AG04450 (cell line): ENCODE data around the gene PPP1R16B. TPM values are rescaled to one million over a fixed set of nuclear protein-coding genes. Genes with fewer than 3 reads are reported as not detected.

ENCODE experiments used
- CTCF ChIA-PET: fragments of 300-600, 350-600 bp; formaldehyde crosslinking; extraction: SDS; loops from one replicate; lab custom pipeline; 2022; ENCODE audit warnings: antibody characterized with exemption, inconsistent platforms; lab: Charles Lee
- POLR2A ChIA-PET: fragments of 350-600 bp; formaldehyde crosslinking; extraction: SDS; loops from one replicate; lab custom pipeline; 2021; ENCODE audit warnings: antibody characterized with exemption, inconsistent platforms; lab: Yijun Ruan, JAX
- DNase-seq: peaks from one replicate; pipeline ENCODE4 v3.0.0-alpha.2; 2011; ENCODE audit warnings: low read depth, low spot score
- H3K27ac ChIP-seq: one replicate; pipeline ENCODE4 v1.5.1; 2012; ENCODE audit warnings: low read depth, low read length, control low read depth
- H3K27me3 ChIP-seq: one replicate; pipeline ENCODE4 v1.6.0; 2012; ENCODE audit warnings: low read length; ENCODE audit not compliant: control insufficient read depth, insufficient read depth
- H3K4me3 ChIP-seq: 2 replicates; pipeline ENCODE4 v1.5.1; 2011; ENCODE audit warnings: mild to moderate bottlenecking, low read depth, low read length, control low read depth
- H3K9me3 ChIP-seq: 2 replicates; pipeline ENCODE4 v1.5.1; 2012; ENCODE audit warnings: low read length; ENCODE audit not compliant: control insufficient read depth, insufficient read depth
- polyA plus RNA-seq: library from polyadenylated mRNA; depleted of rRNA; stranded (reverse); fragments of >200 nt; gene quantifications from 2 replicates; pipeline ENCODE4 v1.2.3, GENCODE V29; 2011
- TF ChIP-seq, protein P1 (sequence below): IDR thresholded peaks from 2 replicates; pipeline ENCODE4 v1.5.1; 2011; ENCODE audit warnings: low read depth, low read length, control low read depth, inconsistent platforms

Gene PPP1R16B
- polyA plus RNA-seq, 1 experiment: not detected

DNA sequence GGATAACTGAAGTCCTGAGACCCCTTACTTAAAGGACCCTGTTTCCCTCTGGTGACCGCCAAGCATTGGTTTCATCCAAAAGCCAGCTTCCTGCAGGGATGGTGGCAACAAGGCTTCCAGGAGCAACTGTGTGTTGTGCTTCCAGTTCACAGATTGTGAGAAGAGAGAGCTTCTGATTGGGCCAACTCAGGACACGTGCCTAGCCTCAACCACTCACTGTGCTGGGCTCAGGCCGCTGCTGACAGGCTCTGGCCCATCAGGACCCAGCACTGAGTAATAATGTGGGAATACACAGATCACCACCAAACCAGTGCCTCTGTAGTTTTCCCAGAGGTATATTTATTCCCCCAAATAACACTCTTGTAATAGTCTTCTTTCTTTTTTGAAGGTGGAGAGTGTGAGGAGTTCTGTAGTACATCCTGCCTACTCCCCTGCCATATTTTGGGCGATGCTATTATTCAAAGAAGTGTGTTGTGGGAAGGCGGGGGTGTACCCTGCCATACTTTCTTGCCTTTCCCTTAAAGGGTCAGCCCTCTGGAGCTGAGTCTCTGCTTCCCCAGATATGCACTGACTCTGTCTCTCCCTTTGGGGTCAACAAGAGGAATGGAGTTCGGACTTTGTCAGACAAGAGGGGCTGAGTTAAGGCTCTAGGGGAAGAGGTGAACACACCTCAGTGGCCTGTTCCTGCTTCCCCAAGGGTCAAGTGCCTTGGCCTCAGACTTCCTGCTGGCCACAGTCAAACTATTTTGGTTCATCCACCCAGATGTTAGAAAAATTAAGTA, 23.2 kb downstream of the PPP1R16B start:
- CTCF ChIA-PET: no interaction called here
- no peak overlapping the region for H3K27ac ChIP-seq

DNA sequence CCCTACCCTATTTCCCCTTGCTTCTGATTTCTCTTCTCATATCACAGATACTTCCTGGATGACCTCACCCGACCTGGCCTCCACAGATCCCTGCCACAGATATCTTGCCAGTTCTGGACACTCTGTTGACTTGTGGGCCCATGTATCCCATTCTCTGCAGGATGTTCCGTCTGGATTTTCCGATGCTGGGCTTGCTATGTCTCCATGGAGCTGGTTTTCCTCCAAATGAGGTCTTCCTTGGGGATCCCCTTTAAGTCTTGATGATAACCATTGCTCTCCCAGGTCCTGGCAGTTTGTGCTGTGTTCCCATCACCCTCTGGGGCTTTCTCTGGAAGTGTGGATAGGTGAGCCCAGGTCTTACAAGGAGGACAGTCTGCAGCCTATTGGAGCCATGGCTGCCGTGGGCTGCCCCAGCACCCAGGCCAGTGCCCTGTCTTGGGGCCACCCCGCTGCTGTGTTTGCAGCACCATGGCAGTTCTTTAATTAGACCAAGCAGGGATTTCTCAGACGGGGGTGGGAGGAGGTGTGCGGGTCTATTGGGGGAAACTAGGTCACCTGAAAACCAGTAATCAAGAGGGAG, 23.9 kb downstream of the PPP1R16B start:
- ChIA-PET CTCF (no interaction called here), POLR2A (no interaction called here)
- TF ChIP-seq, protein P1, sequence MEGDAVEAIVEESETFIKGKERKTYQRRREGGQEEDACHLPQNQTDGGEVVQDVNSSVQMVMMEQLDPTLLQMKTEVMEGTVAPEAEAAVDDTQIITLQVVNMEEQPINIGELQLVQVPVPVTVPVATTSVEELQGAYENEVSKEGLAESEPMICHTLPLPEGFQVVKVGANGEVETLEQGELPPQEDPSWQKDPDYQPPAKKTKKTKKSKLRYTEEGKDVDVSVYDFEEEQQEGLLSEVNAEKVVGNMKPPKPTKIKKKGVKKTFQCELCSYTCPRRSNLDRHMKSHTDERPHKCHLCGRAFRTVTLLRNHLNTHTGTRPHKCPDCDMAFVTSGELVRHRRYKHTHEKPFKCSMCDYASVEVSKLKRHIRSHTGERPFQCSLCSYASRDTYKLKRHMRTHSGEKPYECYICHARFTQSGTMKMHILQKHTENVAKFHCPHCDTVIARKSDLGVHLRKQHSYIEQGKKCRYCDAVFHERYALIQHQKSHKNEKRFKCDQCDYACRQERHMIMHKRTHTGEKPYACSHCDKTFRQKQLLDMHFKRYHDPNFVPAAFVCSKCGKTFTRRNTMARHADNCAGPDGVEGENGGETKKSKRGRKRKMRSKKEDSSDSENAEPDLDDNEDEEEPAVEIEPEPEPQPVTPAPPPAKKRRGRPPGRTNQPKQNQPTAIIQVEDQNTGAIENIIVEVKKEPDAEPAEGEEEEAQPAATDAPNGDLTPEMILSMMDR: no peak
- no peak for DNase-seq
- Histone ChIP-seq H3K27ac (no peak overlapping the region), H3K4me3 (no peak overlapping the region), H3K27me3 (peaks cover 4% of the 10 kb centered on the region), H3K9me3 (no peaks in the 10 kb centered on the region)

More for the DNA sequence above, 23.2 kb downstream of the PPP1R16B start:
- POLR2A ChIA-PET: no interaction called here
- H3K9me3 ChIP-seq: no peaks in the 10 kb centered on the region
- TF ChIP-seq, protein P1: no peak
- no peak overlapping the region for H3K4me3 ChIP-seq
- peaks cover 4% of the 10 kb centered on the region for H3K27me3 ChIP-seq
- no peak for DNase-seq

DNA sequence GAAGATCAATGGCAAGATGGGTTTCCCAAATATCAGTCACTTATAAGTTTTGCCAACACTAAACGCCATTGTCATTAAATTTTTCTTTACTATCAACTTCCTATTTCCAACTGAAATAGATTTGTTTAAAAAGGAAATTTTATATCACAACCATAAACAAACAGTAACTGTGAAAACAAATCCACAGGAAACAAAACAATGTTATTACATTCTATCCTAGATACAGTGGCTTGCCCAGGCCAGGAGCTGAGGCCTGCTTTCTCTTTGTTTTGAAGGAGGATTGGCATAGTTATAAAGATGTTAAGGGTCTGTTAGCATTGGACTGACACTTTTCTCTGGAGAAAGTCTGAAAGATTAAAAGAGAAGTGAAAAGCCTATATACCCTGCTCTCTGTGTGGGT, 24.9 kb downstream of the PPP1R16B start:
- Histone ChIP-seq H3K9me3 (no peaks in the 10 kb centered on the region), H3K4me3 (no peak overlapping the region), H3K27me3 (no peaks in the 10 kb centered on the region), H3K27ac (no peak overlapping the region)
- DNase-seq: no peak
- TF ChIP-seq, protein P1: no peak
- ChIA-PET CTCF (no interaction called here), POLR2A (no interaction called here)

DNA sequence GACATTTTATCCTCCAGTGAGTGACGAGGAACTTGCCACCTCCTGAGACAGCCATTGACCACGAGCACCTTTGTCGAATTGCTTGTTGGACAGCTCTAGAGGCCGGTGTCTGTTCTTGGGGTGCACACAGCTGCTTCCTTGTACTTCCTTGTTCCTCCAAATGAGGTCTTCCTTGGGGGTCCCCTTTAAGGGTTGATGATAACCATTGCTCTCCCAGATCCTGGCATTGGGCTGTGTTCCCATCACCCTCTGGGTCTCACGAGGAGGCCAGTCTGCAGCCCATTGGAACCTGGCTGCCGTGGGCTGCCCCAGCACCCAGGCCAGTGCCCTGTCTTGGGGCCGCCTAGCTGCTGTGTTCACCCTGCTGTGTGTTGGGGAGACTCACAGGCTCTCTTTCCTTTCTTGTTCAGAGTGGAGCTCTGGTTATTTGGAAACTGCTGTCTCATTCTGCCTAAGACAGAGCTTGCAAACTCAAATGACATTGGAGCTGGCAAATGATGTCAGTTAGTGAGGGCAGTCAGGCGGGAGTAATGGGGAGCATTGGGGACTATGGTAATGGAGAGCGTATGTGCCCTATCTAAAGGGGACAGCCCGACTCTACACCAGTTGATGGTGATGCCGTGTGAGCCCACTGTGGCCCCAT, 25.7 kb downstream of the PPP1R16B start:
- Histone ChIP-seq H3K27ac (no peak overlapping the region), H3K4me3 (no peak overlapping the region), H3K27me3 (no peaks in the 10 kb centered on the region), H3K9me3 (no peaks in the 10 kb centered on the region)
- DNase-seq: no peak
- ChIA-PET POLR2A (no interaction called here), CTCF (no interaction called here)
- TF ChIP-seq, protein P1: no peak
